Activated CD4-positive, alpha-beta T cell treated with anti-CD3 and anti-CD28 coated beads for 1 hour (primary cell): ENCODE data around the gene PCSK5.
"Not testable (repeated sequence)": the region's sequence is repeated elsewhere in the genome, so short reads cannot be mapped to it uniquely, and the experiment has no call there.

Source experiments
- DNase-seq: peaks from one replicate; pipeline ENCODE4 v3.0.0-alpha.2; 2020

PCSK5 gene

GRCh38 chr9:76333388-76333787, 442.9 kb downstream of the PCSK5 start:
- no peak for DNase-seq

- no peak for DNase-seq
Observed at GRCh38 chr9:76333964-76334363, 443.5 kb downstream of the PCSK5 start.

- DNase-seq: no peak
Observed at GRCh38 chr9:76336027-76336426, 445.6 kb downstream of the PCSK5 start.

GRCh38 chr9:76338418-76338817, 447.9 kb downstream of the PCSK5 start:
- no peak for DNase-seq

- DNase-seq: no peak
Observed at GRCh38 chr9:76341616-76342015, 451.1 kb downstream of the PCSK5 start.

GRCh38 chr9:76342201-76342600, 451.7 kb downstream of the PCSK5 start:
- DNase-seq: no peak

GRCh38 chr9:76342858-76343257, 452.4 kb downstream of the PCSK5 start:
- no peak for DNase-seq

GRCh38 chr9:76349865-76350264, 459.4 kb downstream of the PCSK5 start:
- no peak for DNase-seq

GRCh38 chr9:76351006-76351405, 460.5 kb downstream of the PCSK5 start:
- no peak for DNase-seq

- DNase-seq: no peak
Observed at GRCh38 chr9:76352026-76352620, 461.6 kb downstream of the PCSK5 start.

- no peak for DNase-seq
Observed at GRCh38 chr9:76353280-76353679, 462.8 kb downstream of the PCSK5 start.

GRCh38 chr9:76354221-76354620, 463.7 kb downstream of the PCSK5 start:
- no peak for DNase-seq

- no peak for DNase-seq
Observed at GRCh38 chr9:76355886-76356285, 465.4 kb downstream of the PCSK5 start.

- no peak for DNase-seq
Observed at GRCh38 chr9:76357555-76357954, 467.1 kb downstream of the PCSK5 start.

GRCh38 chr9:76358628-76359280, 468.3 kb downstream of the PCSK5 start:
- DNase-seq: no peak

- DNase-seq: no peak
Observed at GRCh38 chr9:76359365-76359764, 468.9 kb downstream of the PCSK5 start.

- DNase-seq: no peak
Observed at GRCh38 chr9:76359766-76360165, 469.3 kb downstream of the PCSK5 start.

- DNase-seq: not testable (repeated sequence)
Observed at GRCh38 chr9:76362332-76363031, 472.0 kb downstream of the PCSK5 start.

- DNase-seq: no peak
Observed at GRCh38 chr9:76363032-76363395, 472.5 kb downstream of the PCSK5 start.

- DNase-seq: no peak
Observed at GRCh38 chr9:76365028-76365427, 474.6 kb downstream of the PCSK5 start.

GRCh38 chr9:76366275-76366674, 475.8 kb downstream of the PCSK5 start:
- no peak for DNase-seq

- no peak for DNase-seq
Observed at GRCh38 chr9:76369583-76369982, 479.1 kb downstream of the PCSK5 start.

- no peak for DNase-seq
Observed at GRCh38 chr9:76370396-76371023, 480.0 kb downstream of the PCSK5 start.

- no peak for DNase-seq
Observed at GRCh38 chr9:76371901-76372300, 481.4 kb downstream of the PCSK5 start.
